Stimulated activated CD8-positive, alpha-beta memory T cell treated with anti-CD3 and anti-CD28 coated beads, Interleukin-12 subunit alpha, Interleukin-12 subunit beta, amount 100 ng/mL, for 1 hour (primary cell): ENCODE results near the gene SOHLH2.

Experiments used
- DNase-seq: peaks from one replicate; pipeline ENCODE4 v3.0.0-alpha.2; 2020; ENCODE audit warnings: low read depth

The SOHLH2 gene

GRCh38 chr13:36183901-36184300, 30.5 kb downstream of the SOHLH2 start:
- no peak for DNase-seq

- DNase-seq: no peak
Observed at GRCh38 chr13:36175621-36176020, 38.7 kb downstream of the SOHLH2 start.

GRCh38 chr13:36174923-36175322, 39.4 kb downstream of the SOHLH2 start:
- no peak for DNase-seq

GRCh38 chr13:36173571-36174322, 40.6 kb downstream of the SOHLH2 start:
- DNase-seq: no peak

GRCh38 chr13:36166046-36166445, 48.3 kb downstream of the SOHLH2 start:
- DNase-seq: no peak

- DNase-seq: no peak
Observed at GRCh38 chr13:36163809-36164308, 50.5 kb downstream of the SOHLH2 start.

GRCh38 chr13:36163286-36163685, 51.1 kb downstream of the SOHLH2 start:
- DNase-seq: no peak

GRCh38 chr13:36160297-36160696, 54.1 kb downstream of the SOHLH2 start:
- no peak for DNase-seq

GRCh38 chr13:36158611-36159010, 55.7 kb downstream of the SOHLH2 start:
- DNase-seq: no peak

- no peak for DNase-seq
Observed at GRCh38 chr13:36157480-36157879, 56.9 kb downstream of the SOHLH2 start.

GRCh38 chr13:36154567-36155291, 59.6 kb downstream of the SOHLH2 start:
- DNase-seq: no peak

GRCh38 chr13:36151591-36151990, 62.8 kb downstream of the SOHLH2 start:
- DNase-seq: no peak

- DNase-seq: no peak
Observed at GRCh38 chr13:36148446-36148845, 65.9 kb downstream of the SOHLH2 start.

GRCh38 chr13:36147330-36147729, 67.0 kb downstream of the SOHLH2 start:
- no peak for DNase-seq

- no peak for DNase-seq
Observed at GRCh38 chr13:36146511-36147269, 67.7 kb downstream of the SOHLH2 start.

- DNase-seq: no peak
Observed at GRCh38 chr13:36143738-36144137, 70.6 kb downstream of the SOHLH2 start.

- DNase-seq: no peak
Observed at GRCh38 chr13:36142735-36143134, 71.6 kb downstream of the SOHLH2 start.

GRCh38 chr13:36135876-36136275, 78.5 kb downstream of the SOHLH2 start:
- no peak for DNase-seq

GRCh38 chr13:36134632-36135031, 79.7 kb downstream of the SOHLH2 start:
- no peak for DNase-seq

GRCh38 chr13:36133950-36134626, 80.3 kb downstream of the SOHLH2 start:
- DNase-seq: no peak

- DNase-seq: no peak
Observed at GRCh38 chr13:36132376-36132775, 82.0 kb downstream of the SOHLH2 start.

GRCh38 chr13:36131931-36132297, 82.4 kb downstream of the SOHLH2 start:
- DNase-seq: no peak
